WTC11 (cell line): Measurements from ENCODE around the gene RSU1.

ENCODE experiments used
- ATF3 ChIP-seq: sonication (generic); formaldehyde crosslinking; conservative IDR thresholded peaks from 2 replicates; pipeline ENCODE4 v1.8.1; 2022; ENCODE audit warnings: mild to moderate bottlenecking, missing genetic modification reagents
- SMAD4 ChIP-seq: sonication (generic); formaldehyde crosslinking; IDR thresholded peaks from 2 replicates; pipeline ENCODE4 v1.8.0; 2022; ENCODE audit warnings: mild to moderate bottlenecking, missing genetic modification reagents
- TF ChIP-seq, protein P1 (sequence below): fragments of 200-600 bp; IDR thresholded peaks from 2 replicates; pipeline ENCODE4 v1.8.0; 2022; ENCODE audit warnings: antibody characterized with exemption
- TF ChIP-seq, protein P2 (sequence below): sonication (generic); formaldehyde crosslinking; IDR thresholded peaks from 2 replicates; pipeline ENCODE4 v1.8.0; 2022; ENCODE audit warnings: missing genetic modification reagents

GRCh38 chr10:16652154-16652553 is 165.1 kb downstream of the RSU1 start:
- TF ChIP-seq ATF3 (no peak), SMAD4 (CRISPR knock-in tag) (no peak)
- TF ChIP-seq, protein P1, sequence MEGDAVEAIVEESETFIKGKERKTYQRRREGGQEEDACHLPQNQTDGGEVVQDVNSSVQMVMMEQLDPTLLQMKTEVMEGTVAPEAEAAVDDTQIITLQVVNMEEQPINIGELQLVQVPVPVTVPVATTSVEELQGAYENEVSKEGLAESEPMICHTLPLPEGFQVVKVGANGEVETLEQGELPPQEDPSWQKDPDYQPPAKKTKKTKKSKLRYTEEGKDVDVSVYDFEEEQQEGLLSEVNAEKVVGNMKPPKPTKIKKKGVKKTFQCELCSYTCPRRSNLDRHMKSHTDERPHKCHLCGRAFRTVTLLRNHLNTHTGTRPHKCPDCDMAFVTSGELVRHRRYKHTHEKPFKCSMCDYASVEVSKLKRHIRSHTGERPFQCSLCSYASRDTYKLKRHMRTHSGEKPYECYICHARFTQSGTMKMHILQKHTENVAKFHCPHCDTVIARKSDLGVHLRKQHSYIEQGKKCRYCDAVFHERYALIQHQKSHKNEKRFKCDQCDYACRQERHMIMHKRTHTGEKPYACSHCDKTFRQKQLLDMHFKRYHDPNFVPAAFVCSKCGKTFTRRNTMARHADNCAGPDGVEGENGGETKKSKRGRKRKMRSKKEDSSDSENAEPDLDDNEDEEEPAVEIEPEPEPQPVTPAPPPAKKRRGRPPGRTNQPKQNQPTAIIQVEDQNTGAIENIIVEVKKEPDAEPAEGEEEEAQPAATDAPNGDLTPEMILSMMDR: no peak
- TF ChIP-seq, protein P2, sequence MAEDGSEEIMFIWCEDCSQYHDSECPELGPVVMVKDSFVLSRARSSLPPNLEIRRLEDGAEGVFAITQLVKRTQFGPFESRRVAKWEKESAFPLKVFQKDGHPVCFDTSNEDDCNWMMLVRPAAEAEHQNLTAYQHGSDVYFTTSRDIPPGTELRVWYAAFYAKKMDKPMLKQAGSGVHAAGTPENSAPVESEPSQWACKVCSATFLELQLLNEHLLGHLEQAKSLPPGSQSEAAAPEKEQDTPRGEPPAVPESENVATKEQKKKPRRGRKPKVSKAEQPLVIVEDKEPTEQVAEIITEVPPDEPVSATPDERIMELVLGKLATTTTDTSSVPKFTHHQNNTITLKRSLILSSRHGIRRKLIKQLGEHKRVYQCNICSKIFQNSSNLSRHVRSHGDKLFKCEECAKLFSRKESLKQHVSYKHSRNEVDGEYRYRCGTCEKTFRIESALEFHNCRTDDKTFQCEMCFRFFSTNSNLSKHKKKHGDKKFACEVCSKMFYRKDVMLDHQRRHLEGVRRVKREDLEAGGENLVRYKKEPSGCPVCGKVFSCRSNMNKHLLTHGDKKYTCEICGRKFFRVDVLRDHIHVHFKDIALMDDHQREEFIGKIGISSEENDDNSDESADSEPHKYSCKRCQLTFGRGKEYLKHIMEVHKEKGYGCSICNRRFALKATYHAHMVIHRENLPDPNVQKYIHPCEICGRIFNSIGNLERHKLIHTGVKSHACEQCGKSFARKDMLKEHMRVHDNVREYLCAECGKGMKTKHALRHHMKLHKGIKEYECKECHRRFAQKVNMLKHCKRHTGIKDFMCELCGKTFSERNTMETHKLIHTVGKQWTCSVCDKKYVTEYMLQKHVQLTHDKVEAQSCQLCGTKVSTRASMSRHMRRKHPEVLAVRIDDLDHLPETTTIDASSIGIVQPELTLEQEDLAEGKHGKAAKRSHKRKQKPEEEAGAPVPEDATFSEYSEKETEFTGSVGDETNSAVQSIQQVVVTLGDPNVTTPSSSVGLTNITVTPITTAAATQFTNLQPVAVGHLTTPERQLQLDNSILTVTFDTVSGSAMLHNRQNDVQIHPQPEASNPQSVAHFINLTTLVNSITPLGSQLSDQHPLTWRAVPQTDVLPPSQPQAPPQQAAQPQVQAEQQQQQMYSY: no peak
